Activated CD4-positive, alpha-beta T cell treated with anti-CD3 and anti-CD28 coated beads, Interleukin-2, amount 10 ng/mL, durations not matched to agents 24 days and 14 days (primary cell): Measurements from ENCODE around the gene FUT2. TPM values are rescaled to one million over a fixed set of nuclear protein-coding genes. Genes with fewer than 3 reads are reported as not detected.

Source experiments
- DNase-seq: peaks from one replicate; pipeline ENCODE4 v3.0.0; 2022
- H3K27ac Mint-ChIP-seq: one replicate; pipeline ENCODE4 v1.8.0; 2022; ENCODE audit warnings: mild to moderate bottlenecking, mixed read lengths
- H3K27me3 Mint-ChIP-seq: one replicate; pipeline ENCODE4 v1.8.0; 2022; ENCODE audit warnings: mixed read lengths
- H3K36me3 Mint-ChIP-seq: one replicate; pipeline ENCODE4 v1.8.0; 2022; ENCODE audit warnings: low read depth, mild to moderate bottlenecking, mixed read lengths
- H3K4me1 Mint-ChIP-seq: one replicate; pipeline ENCODE4 v1.8.0; 2021; ENCODE audit warnings: mixed read lengths
- H3K4me3 Mint-ChIP-seq: one replicate; pipeline ENCODE4 v1.8.0; 2022; ENCODE audit warnings: mild to moderate bottlenecking, moderate library complexity, mixed read lengths
- H3K9me3 Mint-ChIP-seq: one replicate; pipeline ENCODE4 v1.8.0; 2021; ENCODE audit warnings: mixed read lengths
- intact Hi-C: fragments of 100-400 bp; cut with micrococcal nuclease; formaldehyde crosslinking; loops from one replicate; pipeline ENCODE4 v1.15.1; 2023
- total RNA-seq: library from RNA; stranded (reverse); gene quantifications from 2 replicates; pipeline ENCODE4 v1.2.3, GENCODE V29; 2022

FUT2 gene
- total RNA-seq, 1 donor from 2014 or later: not detected

GRCh38 chr19:48696353-48697010 is 711 bp downstream of the FUT2 start:
- H3K27ac Mint-ChIP-seq: no peak overlapping the region
- intact Hi-C loops: no loop called here
- no peaks in the 10 kb centered on the region for H3K9me3 Mint-ChIP-seq
- peaks cover 17% of the 10 kb centered on the region for H3K27me3 Mint-ChIP-seq
- H3K4me1 Mint-ChIP-seq: peaks cover 9% of the 10 kb centered on the region
- peak overlapping the region; percentile 47 for H3K4me3 Mint-ChIP-seq
- no peak for DNase-seq
- no peaks in the 10 kb centered on the region for H3K36me3 Mint-ChIP-seq

- peaks cover 17% of the 10 kb centered on the region for H3K27me3 Mint-ChIP-seq
- H3K27ac Mint-ChIP-seq: no peak overlapping the region
- H3K36me3 Mint-ChIP-seq: no peaks in the 10 kb centered on the region
- H3K4me3 Mint-ChIP-seq: no peak overlapping the region
- H3K9me3 Mint-ChIP-seq: no peaks in the 10 kb centered on the region
- peaks cover 9% of the 10 kb centered on the region for H3K4me1 Mint-ChIP-seq
- no peak for DNase-seq
- intact Hi-C loops: no loop called here
Observed at GRCh38 chr19:48698046-48698445, 2.3 kb downstream of the FUT2 start.

GRCh38 chr19:48702701-48703100 is 6.9 kb downstream of the FUT2 start:
- Mint-ChIP-seq H3K4me1 (no peaks in the 10 kb centered on the region), H3K27ac (no peak overlapping the region), H3K9me3 (no peaks in the 10 kb centered on the region), H3K36me3 (no peaks in the 10 kb centered on the region), H3K4me3 (no peak overlapping the region), H3K27me3 (peaks cover 3% of the 10 kb centered on the region)
- DNase-seq: no peak
- intact Hi-C loops: no loop called here

DNA sequence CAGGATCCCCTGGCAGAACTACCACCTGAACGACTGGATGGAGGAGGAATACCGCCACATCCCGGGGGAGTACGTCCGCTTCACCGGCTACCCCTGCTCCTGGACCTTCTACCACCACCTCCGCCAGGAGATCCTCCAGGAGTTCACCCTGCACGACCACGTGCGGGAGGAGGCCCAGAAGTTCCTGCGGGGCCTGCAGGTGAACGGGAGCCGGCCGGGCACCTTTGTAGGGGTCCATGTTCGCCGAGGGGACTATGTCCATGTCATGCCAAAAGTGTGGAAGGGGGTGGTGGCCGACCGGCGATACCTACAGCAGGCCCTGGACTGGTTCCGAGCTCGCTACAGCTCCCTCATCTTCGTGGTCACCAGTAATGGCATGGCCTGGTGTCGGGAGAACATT is 7.5 kb downstream of the FUT2 start:
- Mint-ChIP-seq H3K9me3 (no peaks in the 10 kb centered on the region), H3K27ac (no peak overlapping the region), H3K27me3 (no peaks in the 10 kb centered on the region), H3K4me3 (no peak overlapping the region), H3K4me1 (no peaks in the 10 kb centered on the region), H3K36me3 (no peaks in the 10 kb centered on the region)
- intact Hi-C loops: no loop called here
- DNase-seq: no peak

GRCh38 chr19:48705431-48705830 is 9.7 kb downstream of the FUT2 start:
- Mint-ChIP-seq H3K4me3 (no peak overlapping the region), H3K4me1 (no peaks in the 10 kb centered on the region), H3K9me3 (no peaks in the 10 kb centered on the region), H3K27ac (no peak overlapping the region), H3K27me3 (no peaks in the 10 kb centered on the region), H3K36me3 (no peaks in the 10 kb centered on the region)
- intact Hi-C loops: no loop called here
- DNase-seq: no peak

DNA sequence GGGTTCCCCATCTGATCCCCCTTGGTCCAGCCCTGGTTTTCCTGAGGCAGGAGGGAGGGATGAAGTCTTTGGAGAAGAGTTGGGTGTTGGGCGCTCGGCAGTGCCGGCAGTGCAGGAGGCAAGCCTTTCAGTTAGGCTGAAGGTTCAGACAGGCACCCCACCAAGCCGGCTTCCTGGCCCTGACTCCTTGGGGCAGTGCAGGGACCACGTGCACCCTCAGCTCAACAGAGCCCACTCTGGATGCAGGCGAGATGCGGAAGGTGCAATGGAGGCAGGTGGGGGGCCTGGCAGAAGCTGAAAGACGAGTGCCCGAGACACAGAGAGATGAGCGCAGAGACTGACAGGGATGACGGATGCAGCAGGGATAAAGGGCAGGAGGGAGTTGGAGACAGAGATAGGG is 12.7 kb downstream of the FUT2 start:
- Mint-ChIP-seq H3K4me3 (no peak overlapping the region), H3K27me3 (no peaks in the 10 kb centered on the region), H3K9me3 (no peaks in the 10 kb centered on the region), H3K27ac (no peak overlapping the region), H3K36me3 (peaks cover 4% of the 10 kb centered on the region), H3K4me1 (peaks cover 3% of the 10 kb centered on the region)
- intact Hi-C loops: no loop called here
- no peak for DNase-seq

GRCh38 chr19:48711106-48711662 is 15.4 kb downstream of the FUT2 start:
- intact Hi-C loops: loop anchor here (5.0 to 10.0 kb wide), 2 partner anchors 64 to 376 kb away; partner anchors contain the start of gene CA11
- H3K4me3 Mint-ChIP-seq: no peak overlapping the region
- no peak overlapping the region for H3K27ac Mint-ChIP-seq
- peaks cover 4% of the 10 kb centered on the region for H3K36me3 Mint-ChIP-seq
- no peak for DNase-seq
- H3K9me3 Mint-ChIP-seq: no peaks in the 10 kb centered on the region
- peaks cover 12% of the 10 kb centered on the region for H3K4me1 Mint-ChIP-seq
- H3K27me3 Mint-ChIP-seq: no peaks in the 10 kb centered on the region

- intact Hi-C loops: loop anchor here (5.0 to 10.0 kb wide), 2 partner anchors 66 to 378 kb away; partner anchors contain the start of gene CA11
- no peaks in the 10 kb centered on the region for H3K27me3 Mint-ChIP-seq
- peak overlapping the region; percentile 88 for H3K4me3 Mint-ChIP-seq
- no peak for DNase-seq
- H3K9me3 Mint-ChIP-seq: no peaks in the 10 kb centered on the region
- H3K36me3 Mint-ChIP-seq: peaks cover 4% of the 10 kb centered on the region
- H3K27ac Mint-ChIP-seq: peak overlapping the region; percentile 65
- peaks cover 12% of the 10 kb centered on the region for H3K4me1 Mint-ChIP-seq
Observed at GRCh38 chr19:48713041-48713863, 17.5 kb downstream of the FUT2 start.

DNA sequence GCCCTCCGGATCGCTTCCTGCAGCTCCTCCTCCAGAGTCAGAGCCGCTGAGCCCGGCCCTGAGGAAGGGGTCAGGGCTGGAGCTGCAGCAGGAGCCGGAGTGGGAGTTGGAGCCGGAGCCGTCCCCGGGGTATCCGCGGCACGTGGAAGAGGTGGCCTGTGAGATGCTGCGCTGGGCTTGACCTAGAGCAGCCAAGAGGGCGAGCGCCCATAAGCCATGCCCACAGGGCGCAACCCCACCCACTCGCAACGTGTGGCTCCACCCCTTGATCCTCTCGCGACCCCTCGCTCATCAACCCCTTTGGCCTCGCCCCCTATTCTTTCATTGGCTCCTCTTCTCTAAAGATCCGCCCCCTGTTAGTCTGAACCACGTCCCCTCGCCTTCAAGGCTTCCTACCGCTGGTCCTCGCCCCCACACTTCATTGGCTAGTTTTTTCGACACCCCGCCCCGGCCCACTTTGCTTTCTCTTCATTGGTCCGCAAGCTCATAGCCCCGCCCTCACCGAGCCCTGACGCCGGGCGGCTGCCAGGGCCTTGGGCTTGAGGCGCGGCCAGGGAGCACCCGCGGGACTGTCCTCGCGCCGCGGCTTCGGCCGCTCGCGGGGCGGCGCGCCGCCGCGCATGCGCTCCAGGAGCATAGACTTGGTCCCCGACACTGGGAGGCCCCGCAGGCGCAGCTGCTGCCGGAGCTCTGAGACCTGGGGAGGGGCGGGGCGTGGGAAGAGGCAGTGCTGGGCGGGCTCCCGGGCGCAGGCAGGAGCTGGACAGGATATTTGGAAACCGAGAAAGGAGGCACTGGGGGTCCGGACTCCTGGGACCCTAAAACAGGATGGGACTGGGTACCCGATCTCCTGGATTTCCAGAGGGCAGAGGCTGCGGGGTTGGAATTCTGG is 18.3 kb downstream of the FUT2 start:
- H3K4me3 Mint-ChIP-seq: peak overlapping the region; percentile 88
- no peaks in the 10 kb centered on the region for H3K9me3 Mint-ChIP-seq
- intact Hi-C loops: loop anchor here (1.0 to 10.0 kb wide), 5 partner anchors 24 to 379 kb away; partner anchors contain the start of genes CA11 and SYNGR4
- DNase-seq: peak; percentile 100
- peak overlapping the region; percentile 87 for H3K27ac Mint-ChIP-seq
- peaks cover 4% of the 10 kb centered on the region for H3K36me3 Mint-ChIP-seq
- H3K27me3 Mint-ChIP-seq: no peaks in the 10 kb centered on the region
- peaks cover 12% of the 10 kb centered on the region for H3K4me1 Mint-ChIP-seq

GRCh38 chr19:48714759-48715675 is 19.2 kb downstream of the FUT2 start:
- Mint-ChIP-seq H3K4me1 (peaks cover 12% of the 10 kb centered on the region), H3K4me3 (peak overlapping the region; percentile 88), H3K9me3 (no peaks in the 10 kb centered on the region), H3K36me3 (peaks cover 4% of the 10 kb centered on the region), H3K27me3 (no peaks in the 10 kb centered on the region), H3K27ac (peak overlapping the region; percentile 87)
- intact Hi-C loops: loop anchor here (1.0 to 10.0 kb wide), 5 partner anchors 23 to 380 kb away; partner anchors contain the start of genes CA11 and SYNGR4
- DNase-seq: no peak

GRCh38 chr19:48715681-48716171 is 20.0 kb downstream of the FUT2 start:
- intact Hi-C loops: loop anchor here (10.0 kb wide), 1 partner anchor 381 kb away; no protein-coding TSS in a partner anchor
- H3K27me3 Mint-ChIP-seq: no peaks in the 10 kb centered on the region
- H3K9me3 Mint-ChIP-seq: no peaks in the 10 kb centered on the region
- DNase-seq: peak; percentile 61
- no peak overlapping the region for H3K27ac Mint-ChIP-seq
- peaks cover 4% of the 10 kb centered on the region for H3K36me3 Mint-ChIP-seq
- H3K4me3 Mint-ChIP-seq: peak overlapping the region; percentile 4
- H3K4me1 Mint-ChIP-seq: peaks cover 12% of the 10 kb centered on the region

GRCh38 chr19:48716562-48717291 is 21.0 kb downstream of the FUT2 start:
- H3K4me3 Mint-ChIP-seq: no peak overlapping the region
- no peaks in the 10 kb centered on the region for H3K27me3 Mint-ChIP-seq
- no peaks in the 10 kb centered on the region for H3K9me3 Mint-ChIP-seq
- H3K27ac Mint-ChIP-seq: no peak overlapping the region
- intact Hi-C loops: loop anchor here (10.0 kb wide), 1 partner anchor 382 kb away; no protein-coding TSS in a partner anchor
- no peak for DNase-seq
- H3K4me1 Mint-ChIP-seq: peaks cover 17% of the 10 kb centered on the region
- H3K36me3 Mint-ChIP-seq: peaks cover 2% of the 10 kb centered on the region
